Uterus (tissue), 4 donors: ENCODE measurements around the gene PRMT7. TPM values are rescaled to one million over a fixed set of nuclear protein-coding genes. Genes with fewer than 3 reads are reported as not detected.

ENCODE experiments used
- DNase-seq, 2 donors: peaks; one replicate each; pipeline ENCODE4 v3.0.0-alpha.2; 2019 to 2020
- H3K27ac ChIP-seq, 2 donors: fragments of 200-600 bp; sonication (generic); 1 replicate in 1 of 2; 2 replicates in 1 of 2; pipeline ENCODE4 v1.5.1; 2016 to 2018
- H3K27me3 ChIP-seq, 2 donors: fragments of 200-600 bp; sonication (generic); one replicate each; pipeline ENCODE4 v1.5.1; 2018 to 2019; ENCODE audit warnings: control low read depth in 1 of 2
- H3K36me3 ChIP-seq, 2 donors: fragments of 200-600 bp; sonication (generic); one replicate each; pipeline ENCODE4 v1.5.1; 2019; ENCODE audit warnings: control low read depth in 1 of 2
- H3K4me1 ChIP-seq, 2 donors: fragments of 200-600 bp; sonication (generic); one replicate each; pipeline ENCODE4 v1.5.1; 2018 to 2019; ENCODE audit warnings: control low read depth in 1 of 2
- H3K4me3 ChIP-seq, 2 donors: fragments of 200-600 bp; sonication (generic); 1 replicate in 1 of 2; 2 replicates in 1 of 2; pipeline ENCODE4 v1.5.1; 2018 to 2019; ENCODE audit warnings: mild to moderate bottlenecking in 1 of 2
- H3K9me3 ChIP-seq, 2 donors: fragments of 200-600 bp; sonication (generic); one replicate each; pipeline ENCODE4 v1.5.1; 2019; ENCODE audit warnings: control low read depth in 1 of 2
- CTCF ChIP-seq, 4 experiments: fragments of 200-600 bp in 2 of 4; fragments of 450-650 bp in 2 of 4; sonication (generic) in 2 of 4; IDR thresholded peaks; one replicate each; pipeline ENCODE4 v1.5.1; 2016 to 2019; ENCODE audit warnings: antibody characterized with exemption in 4 of 4, mild to moderate bottlenecking in 2 of 4, moderate library complexity in 1 of 4
- POLR2A ChIP-seq, 2 donors: fragments of 450-650 bp; IDR thresholded peaks; one replicate each; pipeline ENCODE4 v1.6.1; 2016; ENCODE audit warnings: antibody characterized with exemption in 2 of 2, mild to moderate bottlenecking in 1 of 2, moderate library complexity in 1 of 2
- intact Hi-C: fragments of 100-400 bp; cut with DNase I; formaldehyde crosslinking; loops from one replicate; pipeline ENCODE4 v1.15.1; 2023; ENCODE audit warnings: low total_unique reads
- total RNA-seq, 4 donors: library from RNA; depleted of rRNA in 3 of 4; stranded (reverse); fragments of >200 nt in 3 of 4; gene quantifications; one replicate each; pipeline versions ENCODE4 v1.1.0 to v1.2.4, GENCODE V29; 2014 to 2023
- donor health status: DM: yes; HTN: yes; CAD: no.

The PRMT7 gene
- total RNA-seq, 4 donors from 2014 or later: 8.2 to 111 (median 66.9) TPM

GRCh38 chr16:68370581-68371275 is 59.9 kb downstream of the PRMT7 start:
- Histone ChIP-seq H3K4me3 (no peak overlapping the region), H3K27me3 (peaks cover 0 to 6% of the 10 kb centered on the region in 2 donors), H3K9me3 (no peaks in the 10 kb centered on the region), H3K27ac (no peak overlapping the region), H3K4me1 (no peaks in the 10 kb centered on the region), H3K36me3 (no peaks in the 10 kb centered on the region)
- DNase-seq: no peak
- intact Hi-C loops: no loop called here
- TF ChIP-seq CTCF (IDR thresholded peaks at IDR 0.05) (no peak), POLR2A (IDR thresholded peaks at IDR 0.05) (no peak)

GRCh38 chr16:68371276-68371651 is 60.4 kb downstream of the PRMT7 start:
- peaks cover 0 to under 1% of the 10 kb centered on the region in 2 donors for H3K27me3 ChIP-seq
- intact Hi-C loops: no loop called here
- H3K36me3 ChIP-seq: no peaks in the 10 kb centered on the region
- H3K9me3 ChIP-seq: no peaks in the 10 kb centered on the region
- H3K4me3 ChIP-seq: no peak overlapping the region
- no peak overlapping the region for H3K27ac ChIP-seq
- no peak for DNase-seq
- no peak for TF ChIP-seq POLR2A (IDR thresholded peaks at IDR 0.05)
- TF ChIP-seq CTCF (IDR thresholded peaks at IDR 0.05): no peak
- no peaks in the 10 kb centered on the region for H3K4me1 ChIP-seq

GRCh38 chr16:68371706-68372380 is 61.0 kb downstream of the PRMT7 start:
- Histone ChIP-seq H3K4me1 (no peaks in the 10 kb centered on the region), H3K27ac (no peak overlapping the region), H3K9me3 (no peaks in the 10 kb centered on the region), H3K4me3 (no peak overlapping the region), H3K36me3 (no peaks in the 10 kb centered on the region), H3K27me3 (no peaks in the 10 kb centered on the region)
- no peak for DNase-seq
- intact Hi-C loops: no loop called here
- no peak for TF ChIP-seq POLR2A (IDR thresholded peaks at IDR 0.05)
- no peak for TF ChIP-seq CTCF (IDR thresholded peaks at IDR 0.05)

- H3K27ac ChIP-seq: no peak overlapping the region
- intact Hi-C loops: no loop called here
- no peaks in the 10 kb centered on the region for H3K36me3 ChIP-seq
- DNase-seq: no peak
- TF ChIP-seq CTCF (IDR thresholded peaks at IDR 0.05): no peak
- TF ChIP-seq POLR2A (IDR thresholded peaks at IDR 0.05): no peak
- H3K4me1 ChIP-seq: no peaks in the 10 kb centered on the region
- no peaks in the 10 kb centered on the region for H3K27me3 ChIP-seq
- no peaks in the 10 kb centered on the region for H3K9me3 ChIP-seq
- no peak overlapping the region for H3K4me3 ChIP-seq
Measured at GRCh38 chr16:68372381-68372720, 61.5 kb downstream of the PRMT7 start.

- Histone ChIP-seq H3K4me3 (no peak overlapping the region), H3K27ac (no peak overlapping the region), H3K36me3 (no peaks in the 10 kb centered on the region), H3K27me3 (no peaks in the 10 kb centered on the region), H3K9me3 (no peaks in the 10 kb centered on the region), H3K4me1 (no peaks in the 10 kb centered on the region)
- intact Hi-C loops: no loop called here
- no peak for DNase-seq
- TF ChIP-seq POLR2A (IDR thresholded peaks at IDR 0.05): no peak
- no peak for TF ChIP-seq CTCF (IDR thresholded peaks at IDR 0.05)
Measured at GRCh38 chr16:68372806-68373205, 62.0 kb downstream of the PRMT7 start.
